IMR-90 (cell line): ENCODE measurements around the gene MAB21L4.

Experiments used
- RCOR1 ChIP-seq: IDR thresholded peaks from 2 replicates; pipeline ENCODE4 v1.6.1; 2012; ENCODE audit warnings: mild to moderate bottlenecking, low read length, improper control_type of control experiment; ENCODE audit not compliant: insufficient replicate concordance
- TF ChIP-seq, protein P1 (sequence below): conservative IDR thresholded peaks from 2 replicates; pipeline ENCODE4 v1.5.1; 2012; ENCODE audit warnings: mild to moderate bottlenecking, low read depth, low read length, improper control_type of control experiment

DNA sequence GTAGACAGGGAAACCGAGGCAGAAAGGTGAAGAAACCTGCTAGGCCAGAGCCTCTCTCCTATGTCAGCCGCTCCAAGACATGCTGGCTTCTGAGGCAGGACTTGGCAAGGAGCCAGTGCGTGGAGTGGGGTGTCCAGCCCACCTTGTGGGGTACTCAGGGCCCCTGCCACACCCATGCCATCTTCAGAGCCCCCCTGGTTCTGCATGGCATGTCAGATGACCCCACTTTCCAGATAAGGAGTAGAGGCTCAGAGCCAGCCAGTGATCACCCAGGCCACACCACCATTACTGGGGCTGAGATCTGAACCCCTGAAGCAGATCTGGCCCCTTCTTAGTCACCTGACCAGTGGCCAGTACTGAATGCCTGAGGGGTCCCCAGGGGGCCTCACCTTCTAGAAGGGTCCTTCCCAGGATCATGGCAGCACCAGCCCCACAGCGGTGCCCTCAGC lies 24.9 kb upstream of the MAB21L4 start:
- TF ChIP-seq, protein P1, sequence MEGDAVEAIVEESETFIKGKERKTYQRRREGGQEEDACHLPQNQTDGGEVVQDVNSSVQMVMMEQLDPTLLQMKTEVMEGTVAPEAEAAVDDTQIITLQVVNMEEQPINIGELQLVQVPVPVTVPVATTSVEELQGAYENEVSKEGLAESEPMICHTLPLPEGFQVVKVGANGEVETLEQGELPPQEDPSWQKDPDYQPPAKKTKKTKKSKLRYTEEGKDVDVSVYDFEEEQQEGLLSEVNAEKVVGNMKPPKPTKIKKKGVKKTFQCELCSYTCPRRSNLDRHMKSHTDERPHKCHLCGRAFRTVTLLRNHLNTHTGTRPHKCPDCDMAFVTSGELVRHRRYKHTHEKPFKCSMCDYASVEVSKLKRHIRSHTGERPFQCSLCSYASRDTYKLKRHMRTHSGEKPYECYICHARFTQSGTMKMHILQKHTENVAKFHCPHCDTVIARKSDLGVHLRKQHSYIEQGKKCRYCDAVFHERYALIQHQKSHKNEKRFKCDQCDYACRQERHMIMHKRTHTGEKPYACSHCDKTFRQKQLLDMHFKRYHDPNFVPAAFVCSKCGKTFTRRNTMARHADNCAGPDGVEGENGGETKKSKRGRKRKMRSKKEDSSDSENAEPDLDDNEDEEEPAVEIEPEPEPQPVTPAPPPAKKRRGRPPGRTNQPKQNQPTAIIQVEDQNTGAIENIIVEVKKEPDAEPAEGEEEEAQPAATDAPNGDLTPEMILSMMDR = no peak
- TF ChIP-seq RCOR1 = no peak
